ENCODE data around the gene DLG2.

Gene DLG2

DNA sequence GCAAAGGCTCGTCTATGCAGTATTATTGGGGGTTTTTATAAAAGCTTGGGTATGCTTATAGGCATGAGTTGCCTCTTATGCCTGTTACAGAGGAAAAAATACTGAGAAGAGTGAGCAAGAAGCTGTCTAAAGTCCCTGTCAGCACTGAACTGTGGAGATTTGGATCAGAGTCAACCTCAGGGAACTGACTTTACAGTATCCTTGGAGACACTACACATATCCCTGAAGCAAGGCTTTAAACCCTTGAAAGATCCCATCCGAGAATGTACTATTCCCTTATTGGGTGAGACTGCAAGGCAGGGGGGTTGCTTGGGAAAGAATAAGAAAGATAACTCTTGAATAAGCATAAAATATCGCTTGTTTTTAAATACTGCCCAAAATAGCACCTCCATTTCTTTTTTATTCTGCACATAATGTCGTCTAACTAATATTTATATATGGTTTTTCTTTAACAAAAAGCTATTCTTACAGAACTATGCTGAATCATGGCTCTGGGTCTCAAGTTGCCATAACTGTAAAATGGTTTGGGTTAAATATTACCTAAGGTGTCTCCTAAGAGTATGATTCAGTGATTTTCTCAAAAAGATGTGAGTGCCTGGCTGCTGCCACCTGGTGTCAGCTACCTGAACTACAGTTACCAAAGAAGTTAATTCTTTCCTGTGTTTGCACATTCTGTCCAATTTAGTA lies 1062.8 kb downstream of the DLG2 start:
- H3K4me1 ChIP-seq (ENCODE audit: insufficient read depth, low read length) = no peaks in the 10 kb centered on the region
- H3K9me3 ChIP-seq (ENCODE audit: low read length) = no peaks in the 10 kb centered on the region
- H3K36me3 ChIP-seq (ENCODE audit: insufficient read depth, low read length) = no peaks in the 10 kb centered on the region
- H3K9ac ChIP-seq (ENCODE audit: low read length) = no peak overlapping the region
- no peak overlapping the region for H3K4me3 ChIP-seq (ENCODE audit: low read depth in 1 of 2, low read length in 2 of 2)
- H3K27me3 ChIP-seq (ENCODE audit: control insufficient read depth in 1 of 2, insufficient read depth in 2 of 2, low read length in 2 of 2) = no peaks in the 10 kb centered on the region
- H3K27ac ChIP-seq (ENCODE audit: low read depth, low read length) = no peak overlapping the region

DNA sequence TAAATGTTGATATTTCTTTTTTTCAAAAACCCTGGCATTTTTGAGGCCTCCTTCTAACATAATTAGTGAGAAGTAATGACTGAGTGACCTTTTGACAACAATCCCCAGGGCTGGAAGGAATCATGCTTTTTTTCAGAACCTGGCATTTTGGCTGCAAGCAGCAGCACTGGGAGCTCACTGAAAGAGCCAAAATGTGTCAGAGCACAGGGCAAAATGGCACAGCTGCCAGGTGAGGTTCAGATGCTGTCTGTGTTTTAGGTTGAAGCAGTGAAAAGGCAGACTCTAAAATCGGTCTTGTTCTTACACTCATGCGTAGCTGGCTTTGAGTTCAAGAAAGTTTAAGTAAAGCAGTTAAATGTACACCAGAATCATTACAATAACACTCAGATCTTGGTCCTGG lies 1063.8 kb downstream of the DLG2 start:
- Histone ChIP-seq H3K4me1 (ENCODE audit: insufficient read depth, low read length) (no peaks in the 10 kb centered on the region), H3K27ac (ENCODE audit: low read depth, low read length) (no peak overlapping the region), H3K27me3 (ENCODE audit: control insufficient read depth in 1 of 2, insufficient read depth in 2 of 2, low read length in 2 of 2) (no peaks in the 10 kb centered on the region), H3K9ac (ENCODE audit: low read length) (no peak overlapping the region), H3K36me3 (ENCODE audit: insufficient read depth, low read length) (no peaks in the 10 kb centered on the region), H3K4me3 (ENCODE audit: low read depth in 1 of 2, low read length in 2 of 2) (no peak overlapping the region), H3K9me3 (ENCODE audit: low read length) (no peaks in the 10 kb centered on the region)

DNA sequence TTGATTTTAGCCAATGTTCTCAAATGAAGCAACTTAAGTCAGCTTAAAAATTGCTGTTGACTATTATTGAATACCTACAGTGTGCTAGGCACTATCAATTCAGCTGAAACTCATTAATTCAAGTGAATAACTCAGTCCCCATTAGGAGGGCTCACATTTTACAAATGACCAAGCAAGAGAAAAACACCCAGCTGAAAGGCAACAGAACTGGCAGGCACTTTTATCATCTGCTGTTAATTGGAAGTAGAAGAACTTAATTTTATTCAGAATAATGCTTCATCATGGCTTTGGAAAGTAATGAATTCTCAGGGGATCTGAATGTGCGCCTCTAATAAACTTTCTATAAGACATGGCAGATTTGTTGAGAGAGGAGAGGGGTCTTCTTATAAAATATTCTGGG lies 1066.9 kb downstream of the DLG2 start:
- H3K9me3 ChIP-seq (ENCODE audit: low read length) = no peaks in the 10 kb centered on the region
- no peaks in the 10 kb centered on the region for H3K27me3 ChIP-seq (ENCODE audit: control insufficient read depth in 1 of 2, insufficient read depth in 2 of 2, low read length in 2 of 2)
- H3K4me3 ChIP-seq (ENCODE audit: low read depth in 1 of 2, low read length in 2 of 2) = no peak overlapping the region
- H3K27ac ChIP-seq (ENCODE audit: low read depth, low read length) = no peak overlapping the region
- H3K36me3 ChIP-seq (ENCODE audit: insufficient read depth, low read length) = no peaks in the 10 kb centered on the region
- no peaks in the 10 kb centered on the region for H3K4me1 ChIP-seq (ENCODE audit: insufficient read depth, low read length)
- no peak overlapping the region for H3K9ac ChIP-seq (ENCODE audit: low read length)

DNA sequence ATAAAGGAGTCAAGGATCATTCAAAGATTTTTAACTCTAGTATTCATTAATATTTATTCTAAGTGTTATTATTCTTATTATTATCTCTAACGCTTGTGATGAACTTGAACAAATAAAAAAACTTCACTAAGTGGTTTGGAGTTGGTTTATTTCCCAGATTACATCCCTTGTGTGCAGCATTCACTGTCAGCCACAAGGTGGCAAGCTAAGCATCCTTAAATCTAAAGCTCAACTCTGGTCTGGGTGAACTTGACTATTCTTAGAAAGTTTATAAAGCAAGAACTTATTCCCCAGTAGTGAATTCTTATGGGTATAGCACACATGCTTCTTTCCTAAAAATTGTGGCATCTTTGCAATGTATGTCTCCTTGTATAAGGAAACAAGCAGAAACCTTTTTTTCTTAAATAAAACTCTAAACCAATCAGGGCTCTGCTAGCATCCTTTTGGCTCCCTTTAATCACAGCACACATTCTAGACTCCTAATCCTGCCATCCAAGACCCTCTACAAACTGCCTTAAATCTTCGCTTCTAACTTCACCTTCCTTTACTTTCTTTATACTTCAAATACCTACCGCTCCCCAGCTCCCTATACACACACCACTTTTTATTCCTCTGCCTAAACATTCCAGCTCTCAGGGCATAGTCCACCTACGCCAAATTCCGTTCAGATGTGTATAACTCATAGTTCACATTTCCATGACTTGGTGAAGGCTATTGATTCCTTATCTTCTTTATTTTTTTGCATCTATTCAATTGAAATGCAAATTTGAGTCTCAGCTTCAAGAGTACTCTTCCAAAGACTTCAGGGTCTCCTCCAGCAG lies 1068.8 kb downstream of the DLG2 start:
- H3K9me3 ChIP-seq (ENCODE audit: low read length) = no peaks in the 10 kb centered on the region
- no peak overlapping the region for H3K4me3 ChIP-seq (ENCODE audit: low read depth in 1 of 2, low read length in 2 of 2)
- H3K36me3 ChIP-seq (ENCODE audit: insufficient read depth, low read length) = no peaks in the 10 kb centered on the region
- H3K27me3 ChIP-seq (ENCODE audit: control insufficient read depth in 1 of 2, insufficient read depth in 2 of 2, low read length in 2 of 2) = no peaks in the 10 kb centered on the region
- no peak overlapping the region for H3K9ac ChIP-seq (ENCODE audit: low read length)
- H3K27ac ChIP-seq (ENCODE audit: low read depth, low read length) = no peak overlapping the region
- no peaks in the 10 kb centered on the region for H3K4me1 ChIP-seq (ENCODE audit: insufficient read depth, low read length)

DNA sequence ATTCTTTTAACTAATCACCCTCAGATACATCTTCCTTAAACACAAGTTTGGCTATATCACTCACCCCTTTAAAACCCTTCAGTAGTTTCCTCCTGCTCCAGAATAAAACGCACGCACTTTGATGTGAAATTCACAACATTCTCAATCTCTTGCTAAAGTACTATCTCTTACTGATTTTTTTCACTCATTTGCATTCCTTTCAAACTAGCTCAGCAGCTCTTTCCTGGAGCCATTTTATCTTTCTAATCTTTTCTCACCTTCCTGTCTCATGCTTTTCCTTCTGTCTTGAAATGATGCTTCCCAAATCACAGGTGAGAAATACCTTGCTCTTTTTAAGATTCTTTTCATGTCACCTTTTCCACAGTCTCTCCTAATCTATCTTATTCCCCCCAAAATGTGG lies 1074.4 kb downstream of the DLG2 start:
- Histone ChIP-seq H3K36me3 (ENCODE audit: insufficient read depth, low read length) (no peaks in the 10 kb centered on the region), H3K4me3 (ENCODE audit: low read depth in 1 of 2, low read length in 2 of 2) (no peak overlapping the region), H3K27me3 (ENCODE audit: control insufficient read depth in 1 of 2, insufficient read depth in 2 of 2, low read length in 2 of 2) (no peaks in the 10 kb centered on the region), H3K9me3 (ENCODE audit: low read length) (no peaks in the 10 kb centered on the region), H3K27ac (ENCODE audit: low read depth, low read length) (no peak overlapping the region), H3K9ac (ENCODE audit: low read length) (no peak overlapping the region), H3K4me1 (ENCODE audit: insufficient read depth, low read length) (no peaks in the 10 kb centered on the region)

DNA sequence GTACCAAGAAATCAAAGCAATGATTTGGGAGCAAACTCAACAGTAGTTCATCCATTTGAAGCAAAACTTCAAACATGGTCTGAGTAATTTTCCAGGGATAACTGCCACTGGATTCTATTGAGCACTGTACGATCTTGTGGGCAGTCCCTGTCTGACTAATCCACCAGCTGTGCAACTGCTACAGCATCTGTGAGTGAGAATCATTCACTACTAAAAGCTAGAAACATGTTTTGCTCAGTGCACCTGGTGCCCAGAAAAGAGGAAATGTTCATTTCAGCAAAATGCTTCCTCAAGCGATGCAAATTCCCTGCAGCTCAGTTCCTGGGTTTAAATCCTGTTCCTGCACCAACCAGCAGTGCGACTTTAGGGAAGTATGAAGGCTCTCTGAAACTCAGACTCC lies 1077.9 kb downstream of the DLG2 start:
- H3K4me3 ChIP-seq (ENCODE audit: low read depth in 1 of 2, low read length in 2 of 2) = no peak overlapping the region
- H3K9me3 ChIP-seq (ENCODE audit: low read length) = no peaks in the 10 kb centered on the region
- no peaks in the 10 kb centered on the region for H3K4me1 ChIP-seq (ENCODE audit: insufficient read depth, low read length)
- H3K9ac ChIP-seq (ENCODE audit: low read length) = no peak overlapping the region
- no peaks in the 10 kb centered on the region for H3K27me3 ChIP-seq (ENCODE audit: control insufficient read depth in 1 of 2, insufficient read depth in 2 of 2, low read length in 2 of 2)
- no peak overlapping the region for H3K27ac ChIP-seq (ENCODE audit: low read depth, low read length)
- no peaks in the 10 kb centered on the region for H3K36me3 ChIP-seq (ENCODE audit: insufficient read depth, low read length)

DNA sequence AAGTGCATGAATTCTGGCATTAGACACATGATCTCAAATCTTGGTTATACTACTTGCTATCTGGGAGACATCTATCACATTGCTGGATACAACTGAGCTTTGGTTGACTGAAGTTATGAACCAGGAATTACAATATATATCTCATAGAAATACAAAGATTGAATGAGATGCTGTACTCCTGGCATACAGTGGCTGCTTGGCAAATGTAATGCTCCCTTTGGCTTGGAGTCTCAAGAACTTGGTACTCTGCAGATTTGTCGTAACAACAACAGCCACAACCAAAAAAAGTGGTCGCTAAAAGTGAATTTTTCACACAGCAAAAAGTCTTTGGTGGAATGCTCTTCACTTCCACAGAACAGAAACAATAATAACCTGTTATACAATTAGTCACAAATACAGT lies 1082.6 kb downstream of the DLG2 start:
- Histone ChIP-seq H3K4me1 (ENCODE audit: insufficient read depth, low read length) (no peaks in the 10 kb centered on the region), H3K27me3 (ENCODE audit: control insufficient read depth in 1 of 2, insufficient read depth in 2 of 2, low read length in 2 of 2) (no peaks in the 10 kb centered on the region), H3K9me3 (ENCODE audit: low read length) (no peaks in the 10 kb centered on the region), H3K27ac (ENCODE audit: low read depth, low read length) (no peak overlapping the region), H3K36me3 (ENCODE audit: insufficient read depth, low read length) (no peaks in the 10 kb centered on the region), H3K4me3 (ENCODE audit: low read depth in 1 of 2, low read length in 2 of 2) (no peak overlapping the region), H3K9ac (ENCODE audit: low read length) (no peak overlapping the region)

DNA sequence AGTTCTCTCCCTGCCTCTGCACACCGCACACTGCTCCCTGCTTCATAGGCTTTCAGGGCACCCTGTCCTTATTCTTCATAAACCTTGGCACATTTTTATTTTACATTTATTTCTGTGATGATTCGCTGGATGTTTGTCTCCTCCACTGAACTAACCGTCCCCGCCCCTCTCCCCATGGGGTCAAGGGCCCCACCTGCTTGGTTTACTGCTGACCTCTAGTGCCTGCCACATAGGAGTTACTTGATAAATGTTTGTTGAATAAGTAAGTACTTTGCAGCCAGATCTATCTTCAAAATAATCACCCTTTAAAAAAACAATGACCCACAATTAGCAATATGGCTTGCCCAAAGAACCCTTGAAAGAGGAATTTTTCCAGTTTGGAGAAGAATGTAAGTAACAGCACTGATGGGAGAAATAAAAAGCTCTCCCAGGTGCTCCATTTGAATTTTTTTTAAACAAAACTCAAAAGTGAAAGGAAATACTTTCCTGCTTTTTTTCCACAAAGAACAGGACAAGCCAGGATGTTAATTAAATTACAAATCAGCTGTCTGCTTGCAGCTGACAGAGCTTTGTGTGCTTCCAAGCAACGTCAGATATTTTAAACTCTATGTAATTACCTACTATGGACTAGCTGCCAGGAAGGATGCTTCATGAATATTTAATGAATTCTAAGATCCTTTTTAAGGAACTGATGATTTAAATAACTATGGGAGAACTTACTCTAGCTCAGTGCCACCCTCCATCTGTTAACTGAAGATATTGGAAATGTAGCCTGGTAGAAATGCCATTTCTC lies 1083.6 kb downstream of the DLG2 start:
- H3K4me1 ChIP-seq (ENCODE audit: insufficient read depth, low read length) = no peaks in the 10 kb centered on the region
- H3K27ac ChIP-seq (ENCODE audit: low read depth, low read length) = no peak overlapping the region
- no peak overlapping the region for H3K9ac ChIP-seq (ENCODE audit: low read length)
- H3K36me3 ChIP-seq (ENCODE audit: insufficient read depth, low read length) = no peaks in the 10 kb centered on the region
- no peaks in the 10 kb centered on the region for H3K27me3 ChIP-seq (ENCODE audit: control insufficient read depth in 1 of 2, insufficient read depth in 2 of 2, low read length in 2 of 2)
- H3K4me3 ChIP-seq (ENCODE audit: low read depth in 1 of 2, low read length in 2 of 2) = no peak overlapping the region
- no peaks in the 10 kb centered on the region for H3K9me3 ChIP-seq (ENCODE audit: low read length)

DNA sequence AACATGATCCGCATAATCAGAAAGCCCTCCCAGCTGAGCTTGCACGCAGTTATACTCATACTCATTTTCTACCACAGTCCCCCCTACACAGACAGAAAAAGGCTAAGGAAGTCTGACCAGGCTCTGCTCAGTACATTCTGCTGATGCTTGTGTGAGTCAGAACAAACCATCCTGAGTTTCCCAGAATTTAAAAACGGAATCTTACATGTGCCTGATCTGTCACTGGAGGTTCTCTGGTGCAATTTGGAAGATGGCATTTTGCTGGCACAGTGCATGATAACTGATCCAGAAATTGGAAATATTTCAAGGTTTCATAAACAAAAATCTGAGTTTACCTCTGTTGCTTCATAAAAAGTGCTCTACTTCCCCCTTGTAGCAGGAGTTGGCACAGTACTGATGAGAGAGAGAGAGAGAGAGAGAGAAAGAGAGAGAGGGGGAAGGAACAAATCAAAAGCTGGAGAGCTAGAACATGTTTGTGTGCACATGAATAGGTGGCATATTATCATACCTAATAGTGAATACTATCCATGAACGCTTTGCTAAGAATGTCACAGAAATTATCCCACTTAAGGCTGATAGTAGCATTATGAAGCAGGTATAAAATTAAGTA lies 1085.3 kb downstream of the DLG2 start:
- no peak overlapping the region for H3K9ac ChIP-seq (ENCODE audit: low read length)
- H3K27me3 ChIP-seq (ENCODE audit: control insufficient read depth in 1 of 2, insufficient read depth in 2 of 2, low read length in 2 of 2) = no peaks in the 10 kb centered on the region
- no peak overlapping the region for H3K27ac ChIP-seq (ENCODE audit: low read depth, low read length)
- H3K4me1 ChIP-seq (ENCODE audit: insufficient read depth, low read length) = no peaks in the 10 kb centered on the region
- H3K9me3 ChIP-seq (ENCODE audit: low read length) = no peaks in the 10 kb centered on the region
- H3K4me3 ChIP-seq (ENCODE audit: low read depth in 1 of 2, low read length in 2 of 2) = no peak overlapping the region
- no peaks in the 10 kb centered on the region for H3K36me3 ChIP-seq (ENCODE audit: insufficient read depth, low read length)

DNA sequence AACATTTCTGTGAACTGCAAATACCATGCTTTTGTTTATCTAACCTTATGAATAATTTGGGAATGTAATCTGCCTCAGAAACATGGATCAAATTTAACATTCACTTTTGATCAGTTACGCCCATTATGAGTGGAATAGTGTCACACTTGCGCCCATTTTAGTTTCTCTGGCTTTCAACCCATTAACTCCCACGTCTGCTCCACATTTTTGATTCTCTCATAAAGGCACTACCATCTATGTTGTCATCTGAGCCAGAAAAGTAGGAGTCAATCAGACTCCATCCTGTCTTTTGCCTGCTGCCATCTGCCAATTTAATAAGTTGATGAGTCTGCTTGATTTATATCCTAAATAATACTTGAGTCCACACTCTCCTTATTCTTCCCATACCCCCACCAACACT lies 1090.7 kb downstream of the DLG2 start:
- H3K36me3 ChIP-seq (ENCODE audit: insufficient read depth, low read length) = no peaks in the 10 kb centered on the region
- H3K9me3 ChIP-seq (ENCODE audit: low read length) = no peaks in the 10 kb centered on the region
- no peaks in the 10 kb centered on the region for H3K27me3 ChIP-seq (ENCODE audit: control insufficient read depth in 1 of 2, insufficient read depth in 2 of 2, low read length in 2 of 2)
- no peak overlapping the region for H3K4me3 ChIP-seq (ENCODE audit: low read depth in 1 of 2, low read length in 2 of 2)
- H3K27ac ChIP-seq (ENCODE audit: low read depth, low read length) = no peak overlapping the region
- H3K4me1 ChIP-seq (ENCODE audit: insufficient read depth, low read length) = no peaks in the 10 kb centered on the region
- H3K9ac ChIP-seq (ENCODE audit: low read length) = no peak overlapping the region

DNA sequence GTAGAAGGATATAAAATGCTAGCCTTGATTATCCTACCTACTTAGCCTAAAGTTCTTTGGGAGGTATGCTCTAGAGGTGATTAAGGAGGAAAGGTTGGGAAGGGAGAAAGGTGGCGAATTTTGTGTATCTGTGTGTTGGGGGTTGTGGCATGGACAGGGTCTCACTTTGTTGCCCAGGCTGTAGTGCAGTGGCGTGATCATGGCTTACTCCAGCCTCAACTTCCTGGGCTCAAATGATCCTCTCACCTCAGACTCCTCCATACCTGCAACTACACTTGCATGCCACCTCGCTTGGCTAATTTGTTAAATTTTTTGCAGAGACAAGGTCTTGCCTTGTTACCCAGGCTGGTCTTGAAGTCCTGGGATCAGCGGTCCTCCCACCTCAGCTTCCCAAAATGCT lies 1094.8 kb downstream of the DLG2 start:
- Histone ChIP-seq H3K27me3 (ENCODE audit: control insufficient read depth in 1 of 2, insufficient read depth in 2 of 2, low read length in 2 of 2) (no peaks in the 10 kb centered on the region), H3K4me1 (ENCODE audit: insufficient read depth, low read length) (no peaks in the 10 kb centered on the region), H3K9ac (ENCODE audit: low read length) (no peak overlapping the region), H3K9me3 (ENCODE audit: low read length) (no peaks in the 10 kb centered on the region), H3K27ac (ENCODE audit: low read depth, low read length) (no peak overlapping the region), H3K4me3 (ENCODE audit: low read depth in 1 of 2, low read length in 2 of 2) (no peak overlapping the region), H3K36me3 (ENCODE audit: insufficient read depth, low read length) (no peaks in the 10 kb centered on the region)
